MM.1S (cell line): Measurements from ENCODE around the gene RPRD2.

ENCODE experiments used
- CTCF ChIP-seq: fragments of 300-600 bp; sonication (generic); IDR thresholded peaks from 2 replicates; pipeline ENCODE4 v1.5.1; 2016; ENCODE audit warnings: antibody characterized with exemption, low read length, mixed read lengths
- EZH2 ChIP-seq: fragments of 300-600 bp; sonication (generic); optimal IDR thresholded peaks from 2 replicates; pipeline ENCODE3; 2017; ENCODE audit warnings: low read depth, mild to moderate bottlenecking, antibody characterized with exemption, low read length, mixed read lengths
- EZH2phosphoT487 ChIP-seq: fragments of 300-600 bp; sonication (generic); IDR thresholded peaks from 2 replicates; pipeline ENCODE4 v1.6.1; 2018; ENCODE audit warnings: antibody characterized with exemption, low read length

- TF ChIP-seq EZH2 (no peak), CTCF (no peak), EZH2phosphoT487 (no peak)
Measured at GRCh38 chr1:150476754-150477153, 112.8 kb downstream of the RPRD2 start.
